ENCODE data around the gene REV3L. TPM values are rescaled to one million over a fixed set of nuclear protein-coding genes. Genes with fewer than 3 reads are reported as not detected.

Gene REV3L
- total RNA-seq, 3 donors from 2014 or later = 17.7 to 56.4 (median 20.7) TPM

DNA sequence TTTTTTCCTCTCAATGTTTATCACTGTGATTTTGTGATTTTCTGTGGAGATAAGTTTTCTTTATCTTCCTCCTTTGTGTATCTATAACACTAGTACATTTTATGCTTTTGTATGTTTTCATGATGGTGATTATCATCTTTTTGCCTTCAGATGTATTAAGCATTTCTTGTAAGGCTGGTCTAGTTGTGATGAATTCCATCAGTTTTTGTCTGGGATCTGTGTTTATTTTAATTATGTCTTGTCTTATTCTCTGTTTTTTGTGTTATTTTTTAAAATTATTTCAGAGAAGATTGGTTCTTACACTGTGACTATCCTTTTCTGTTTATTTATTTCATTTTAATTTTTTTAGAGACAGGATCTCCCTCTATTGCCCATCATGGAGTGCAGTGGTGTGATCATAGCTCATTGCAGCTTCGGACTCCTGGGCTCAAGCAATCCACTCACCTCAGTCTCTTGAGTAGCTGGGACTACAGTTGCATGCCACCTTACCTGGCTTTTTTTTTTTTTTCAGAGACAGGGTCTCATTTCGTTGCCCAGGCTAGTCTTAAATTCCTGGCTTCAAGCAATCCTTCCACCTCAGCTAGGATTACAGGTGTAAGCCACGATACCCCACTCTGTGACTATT lies 208.3 kb downstream of the REV3L start:
- H3K4me1 ChIP-seq (ENCODE audit: low read depth) = no peaks in the 10 kb centered on the region
- H3K4me3 ChIP-seq = no peak overlapping the region
- peaks cover 11% of the 10 kb centered on the region for H3K9me3 ChIP-seq
- H3K36me3 ChIP-seq (ENCODE audit: low read depth) = no peaks in the 10 kb centered on the region
- DNase-seq (no peak), ATAC-seq (no peak)
- intact Hi-C loops (cut with DNase I, micrococcal nuclease) = no loop called here
- TF ChIP-seq CTCF (IDR thresholded peaks at IDR 0.05) = no peak

DNA sequence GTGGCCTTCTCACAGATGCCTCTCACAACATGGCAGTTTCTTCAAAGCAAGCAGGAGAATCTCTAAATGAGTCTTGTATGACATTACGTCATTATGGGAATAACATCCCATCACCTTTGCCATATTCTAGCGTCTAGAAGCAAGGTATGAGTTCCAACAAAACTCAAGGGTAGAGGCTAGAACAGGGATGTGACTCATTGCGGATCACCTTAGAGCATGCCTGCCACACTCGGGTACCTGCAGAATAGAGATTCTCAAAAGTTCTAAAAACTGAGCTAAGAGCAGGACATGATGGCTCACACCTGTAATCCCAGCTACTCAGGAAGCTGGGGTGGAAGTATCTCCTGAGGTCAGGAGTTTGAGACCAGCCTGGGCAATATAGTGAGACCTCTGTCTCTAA lies 212.9 kb downstream of the REV3L start:
- DNase-seq = no peak
- Histone ChIP-seq H3K4me1 (ENCODE audit: low read depth) (no peaks in the 10 kb centered on the region), H3K4me3 (no peak overlapping the region), H3K36me3 (ENCODE audit: low read depth) (no peaks in the 10 kb centered on the region), H3K9me3 (peaks cover 10% of the 10 kb centered on the region)
- ATAC-seq = no peak
- intact Hi-C loops (cut with DNase I, micrococcal nuclease) = no loop called here
- no peak for TF ChIP-seq CTCF (IDR thresholded peaks at IDR 0.05)

DNA sequence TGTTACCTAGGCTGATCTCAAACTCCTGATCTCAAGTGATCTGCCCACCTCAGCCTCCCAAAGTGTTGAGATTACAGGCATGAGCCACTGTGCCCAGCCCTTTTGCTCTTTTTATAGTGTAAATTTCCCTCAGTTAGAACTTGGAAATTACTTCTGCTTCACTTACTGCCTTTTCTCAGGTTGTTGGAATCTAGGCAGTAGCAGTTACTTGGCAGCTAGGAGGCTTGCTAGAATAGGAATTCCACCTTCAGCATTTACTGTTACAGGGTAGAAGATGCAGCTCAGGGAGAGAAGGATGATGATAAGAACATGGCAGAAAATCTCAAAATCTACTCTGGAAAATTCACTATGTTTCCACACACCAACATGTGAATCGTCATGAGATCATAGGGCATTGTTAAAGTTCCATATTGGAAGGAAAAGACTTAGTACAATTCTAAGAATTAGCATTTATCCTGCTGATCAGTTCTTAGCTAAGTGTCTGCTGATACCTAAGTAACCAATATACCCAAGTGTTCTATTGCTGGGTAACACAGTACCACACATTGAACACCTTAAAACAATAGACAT lies 213.5 kb downstream of the REV3L start:
- TF ChIP-seq CTCF (IDR thresholded peaks at IDR 0.05) = no peak
- ATAC-seq (no peak), DNase-seq (no peak)
- no peaks in the 10 kb centered on the region for H3K4me1 ChIP-seq (ENCODE audit: low read depth)
- no peaks in the 10 kb centered on the region for H3K36me3 ChIP-seq (ENCODE audit: low read depth)
- H3K9me3 ChIP-seq = peaks cover 3% of the 10 kb centered on the region
- no peak overlapping the region for H3K4me3 ChIP-seq
- intact Hi-C loops (cut with DNase I, micrococcal nuclease) = no loop called here

DNA sequence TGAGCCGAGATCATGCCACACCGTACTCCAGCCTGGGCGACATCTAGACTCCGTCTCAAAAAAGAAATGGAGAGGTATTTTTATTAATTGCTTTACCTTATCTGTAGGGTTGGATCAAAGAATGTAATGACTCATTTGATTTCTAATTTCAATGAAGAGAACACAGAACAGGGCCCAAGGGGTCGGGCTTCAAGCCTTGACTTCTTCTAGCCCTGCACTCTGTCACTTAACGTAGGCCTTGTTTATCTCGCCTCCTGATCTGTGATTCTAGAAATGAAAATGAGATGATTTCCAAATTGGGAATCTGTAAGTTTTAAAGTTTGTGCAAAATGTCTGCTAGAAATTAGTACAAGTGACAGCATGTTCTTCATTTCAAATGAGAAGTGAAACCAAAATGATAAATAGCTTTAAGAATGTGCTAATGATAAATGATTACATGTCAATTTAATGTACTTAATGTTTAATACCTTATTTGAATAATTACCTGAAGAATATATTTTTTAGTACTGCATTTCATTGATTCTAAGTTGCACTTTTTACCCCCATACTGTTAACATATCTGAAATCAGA lies 215.2 kb downstream of the REV3L start:
- no peaks in the 10 kb centered on the region for H3K36me3 ChIP-seq (ENCODE audit: low read depth)
- intact Hi-C loops (cut with DNase I, micrococcal nuclease) = no loop called here

DNA sequence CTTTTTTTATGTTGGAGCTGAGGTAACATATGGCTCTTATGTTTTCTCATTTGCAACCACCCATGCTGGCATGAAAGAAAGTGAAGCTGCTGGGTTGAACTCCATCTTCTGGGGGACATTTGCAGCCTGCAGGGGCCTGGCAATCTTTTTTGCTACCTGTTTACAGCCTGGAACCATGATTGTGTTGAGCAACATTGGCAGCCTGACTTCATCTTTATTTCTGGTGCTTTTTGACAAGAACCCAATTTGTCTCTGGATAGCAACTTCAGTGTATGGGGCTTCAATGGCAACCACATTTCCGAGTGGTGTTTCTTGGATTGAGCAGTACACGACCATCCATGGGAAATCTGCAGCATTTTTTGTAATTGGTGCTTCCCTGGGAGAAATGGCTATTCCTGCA lies 216.7 kb downstream of the REV3L start:
- Histone ChIP-seq H3K4me1 (ENCODE audit: low read depth) (no peaks in the 10 kb centered on the region), H3K4me3 (no peak overlapping the region), H3K36me3 (ENCODE audit: low read depth) (no peaks in the 10 kb centered on the region), H3K9me3 (no peaks in the 10 kb centered on the region)
- intact Hi-C loops (cut with DNase I, micrococcal nuclease) = no loop called here
- no peak for DNase-seq
- no peak for ATAC-seq
- TF ChIP-seq CTCF (IDR thresholded peaks at IDR 0.05) = no peak

More for the DNA sequence above, 215.2 kb downstream of the REV3L start:
- H3K4me3 ChIP-seq = no peak overlapping the region
- ATAC-seq = no peak
- no peak for DNase-seq
- H3K4me1 ChIP-seq (ENCODE audit: low read depth) = no peaks in the 10 kb centered on the region
- TF ChIP-seq CTCF (IDR thresholded peaks at IDR 0.05) = no peak
- no peaks in the 10 kb centered on the region for H3K9me3 ChIP-seq

Data from mucosa of descending colon (tissue), 3 donors.